HL-60 (cell line): ENCODE data around the gene DIP2B.

Experiments used
- DNase-seq, 2 experiments: peaks; one replicate each; pipeline ENCODE4 v3.0.0-alpha.2; 2010 to 2020; ENCODE audit warnings: low read depth in 1 of 2, low spot score in 1 of 2
- H3K27ac ChIP-seq: fragments of 250-450 bp; sonication (Bioruptor Pico); replicated peaks from 2 replicates; pipeline ENCODE4 v1.5.1; 2020; ENCODE audit warnings: mild to moderate bottlenecking, moderate library complexity
- H3K27me3 ChIP-seq: fragments of 250-450 bp; sonication (Bioruptor Pico); 2 replicates; pipeline ENCODE4 v1.5.1; 2021; ENCODE audit warnings: mild to moderate bottlenecking, moderate library complexity; ENCODE audit not compliant: insufficient read depth, poor library complexity, severe bottlenecking
- H3K4me3 ChIP-seq: replicated peaks from 2 replicates; pipeline ENCODE4 v1.5.1; 2011; ENCODE audit warnings: mild to moderate bottlenecking, control low read depth, low read length; ENCODE audit not compliant: insufficient read depth
- CTCF ChIP-seq: IDR thresholded peaks from one replicate; pipeline ENCODE4 v1.5.1; 2011; ENCODE audit warnings: low read length, control low read depth, inconsistent platforms; ENCODE audit not compliant: insufficient read depth
- GABPA ChIP-seq: IDR thresholded peaks from 2 replicates; pipeline ENCODE4 v1.6.1; 2012; ENCODE audit warnings: low read depth
- POLR2AphosphoS5 ChIP-seq: IDR thresholded peaks from 2 replicates; pipeline ENCODE4 v1.6.1; 2012; ENCODE audit warnings: low read depth
- REST ChIP-seq: IDR thresholded peaks from 2 replicates; pipeline ENCODE4 v1.6.1; 2012; ENCODE audit warnings: low read depth; ENCODE audit not compliant: insufficient replicate concordance
- SPI1 ChIP-seq: IDR thresholded peaks from 2 replicates; pipeline ENCODE4 v1.6.1; 2012; ENCODE audit warnings: low read depth, mild to moderate bottlenecking, borderline replicate concordance

The DIP2B gene

GRCh38 chr12:50568338-50569091, 63.7 kb downstream of the DIP2B start:
- no peak for TF ChIP-seq CTCF
- no peak for TF ChIP-seq REST
- no peak for TF ChIP-seq SPI1
- no peak for TF ChIP-seq GABPA
- TF ChIP-seq POLR2AphosphoS5: no peak
- Histone ChIP-seq H3K27ac (no peak overlapping the region), H3K27me3 (no peaks in the 10 kb centered on the region), H3K4me3 (no peak overlapping the region)
- no peak for DNase-seq

- no peak for TF ChIP-seq REST
- no peak overlapping the region for H3K4me3 ChIP-seq
- no peaks in the 10 kb centered on the region for H3K27me3 ChIP-seq
- DNase-seq: no peak
- H3K27ac ChIP-seq: no peak overlapping the region
Observed at GRCh38 chr12:50569321-50569720, 64.5 kb downstream of the DIP2B start.

GRCh38 chr12:50569876-50570275, 65.1 kb downstream of the DIP2B start:
- Histone ChIP-seq H3K4me3 (no peak overlapping the region), H3K27ac (no peak overlapping the region), H3K27me3 (no peaks in the 10 kb centered on the region)
- no peak for DNase-seq
- TF ChIP-seq POLR2AphosphoS5: no peak
- TF ChIP-seq SPI1: no peak

- TF ChIP-seq POLR2AphosphoS5 (no peak), SPI1 (no peak), CTCF (no peak), REST (no peak), GABPA (no peak)
- DNase-seq: peak in 1 of 2 experiments; percentile 30
- Histone ChIP-seq H3K4me3 (no peak overlapping the region), H3K27ac (peak overlapping the region; percentile 5; the same call in 1 of the 2 replicates), H3K27me3 (no peaks in the 10 kb centered on the region)
Observed at GRCh38 chr12:50571786-50572185, 67.0 kb downstream of the DIP2B start.
